HepG2 (cell line): Measurements from ENCODE around the gene SSNA1.

Experiments used
- CEBPB ChIP-seq: IDR thresholded peaks from 2 replicates; pipeline ENCODE4 v1.6.1; 2011; ENCODE audit warnings: low read depth, low read length, improper control_type of control experiment, borderline replicate concordance
- CTCF ChIP-seq: sonication (generic); formaldehyde crosslinking; IDR thresholded peaks from 2 replicates; pipeline ENCODE4 v1.5.0; 2020; ENCODE audit warnings: mild to moderate bottlenecking, missing genetic modification reagents, moderate library complexity
- YY1 ChIP-seq: IDR thresholded peaks from 2 replicates; pipeline ENCODE4 v1.6.1; 2011; ENCODE audit warnings: low read length, low read depth, moderate library complexity, mild to moderate bottlenecking; ENCODE audit not compliant: insufficient read depth, insufficient replicate concordance
- ZNF460 ChIP-seq: sonication (generic); formaldehyde crosslinking; IDR thresholded peaks from 2 replicates; pipeline ENCODE4 v1.5.1; 2020; ENCODE audit warnings: missing genetic modification reagents, mild to moderate bottlenecking, borderline replicate concordance
- TF ChIP-seq, protein P1 (sequence below), 2 experiments: IDR thresholded peaks; 2 replicates each; pipeline ENCODE4 v1.6.1; 2011 to 2012; ENCODE audit warnings: low read length in 2 of 2, borderline replicate concordance in 1 of 2, low read depth in 1 of 2, mild to moderate bottlenecking in 1 of 2, moderate library complexity in 1 of 2
- TF ChIP-seq, protein P2 (sequence below): sonication (generic); formaldehyde crosslinking; IDR thresholded peaks from 2 replicates; pipeline ENCODE4 v1.8.0; 2023; ENCODE audit warnings: mild to moderate bottlenecking, missing genetic modification reagents

DNA sequence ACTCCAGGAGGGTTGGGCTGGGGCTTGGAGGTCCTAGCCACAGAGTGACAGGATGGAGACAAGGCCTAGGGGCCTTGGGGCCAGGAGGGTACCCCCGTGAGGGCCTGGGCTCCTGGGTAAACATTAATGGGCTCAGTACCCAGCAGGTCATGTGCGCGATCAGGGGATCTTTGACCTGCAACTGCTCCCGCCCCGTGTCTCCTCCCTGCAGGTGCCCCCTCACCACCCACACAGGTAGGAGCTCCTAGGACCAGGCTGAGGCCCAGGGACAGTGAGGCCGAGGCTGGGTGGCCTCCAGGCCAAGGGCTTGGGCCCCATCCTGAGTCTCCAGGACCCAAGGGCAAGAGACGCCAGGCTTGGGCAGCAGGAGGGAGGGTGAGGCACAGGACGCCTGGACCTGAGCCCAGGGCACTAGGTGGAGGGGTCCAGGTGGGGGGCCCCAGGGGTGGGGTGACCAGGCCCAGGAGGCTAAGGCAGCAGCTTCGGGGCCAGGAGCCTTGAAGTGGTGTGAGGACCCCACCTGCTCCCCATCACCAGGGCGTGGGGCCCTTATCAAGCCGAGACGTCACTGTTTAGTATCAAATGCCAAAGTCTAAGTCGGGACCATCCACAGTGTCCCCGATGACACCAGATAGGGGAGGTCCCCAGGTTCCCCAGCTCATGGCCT, 42.4 kb downstream of the SSNA1 start, which contains the start of gene SLC34A3:
- no peak for TF ChIP-seq CTCF
- TF ChIP-seq YY1, result no peak
- TF ChIP-seq CEBPB, result no peak
- TF ChIP-seq ZNF460, result no peak
- TF ChIP-seq, protein P1, sequence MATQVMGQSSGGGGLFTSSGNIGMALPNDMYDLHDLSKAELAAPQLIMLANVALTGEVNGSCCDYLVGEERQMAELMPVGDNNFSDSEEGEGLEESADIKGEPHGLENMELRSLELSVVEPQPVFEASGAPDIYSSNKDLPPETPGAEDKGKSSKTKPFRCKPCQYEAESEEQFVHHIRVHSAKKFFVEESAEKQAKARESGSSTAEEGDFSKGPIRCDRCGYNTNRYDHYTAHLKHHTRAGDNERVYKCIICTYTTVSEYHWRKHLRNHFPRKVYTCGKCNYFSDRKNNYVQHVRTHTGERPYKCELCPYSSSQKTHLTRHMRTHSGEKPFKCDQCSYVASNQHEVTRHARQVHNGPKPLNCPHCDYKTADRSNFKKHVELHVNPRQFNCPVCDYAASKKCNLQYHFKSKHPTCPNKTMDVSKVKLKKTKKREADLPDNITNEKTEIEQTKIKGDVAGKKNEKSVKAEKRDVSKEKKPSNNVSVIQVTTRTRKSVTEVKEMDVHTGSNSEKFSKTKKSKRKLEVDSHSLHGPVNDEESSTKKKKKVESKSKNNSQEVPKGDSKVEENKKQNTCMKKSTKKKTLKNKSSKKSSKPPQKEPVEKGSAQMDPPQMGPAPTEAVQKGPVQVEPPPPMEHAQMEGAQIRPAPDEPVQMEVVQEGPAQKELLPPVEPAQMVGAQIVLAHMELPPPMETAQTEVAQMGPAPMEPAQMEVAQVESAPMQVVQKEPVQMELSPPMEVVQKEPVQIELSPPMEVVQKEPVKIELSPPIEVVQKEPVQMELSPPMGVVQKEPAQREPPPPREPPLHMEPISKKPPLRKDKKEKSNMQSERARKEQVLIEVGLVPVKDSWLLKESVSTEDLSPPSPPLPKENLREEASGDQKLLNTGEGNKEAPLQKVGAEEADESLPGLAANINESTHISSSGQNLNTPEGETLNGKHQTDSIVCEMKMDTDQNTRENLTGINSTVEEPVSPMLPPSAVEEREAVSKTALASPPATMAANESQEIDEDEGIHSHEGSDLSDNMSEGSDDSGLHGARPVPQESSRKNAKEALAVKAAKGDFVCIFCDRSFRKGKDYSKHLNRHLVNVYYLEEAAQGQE (IDR thresholded peaks at IDR 0.05; ENCODE audit: borderline replicate concordance in 1 of 2, low read depth in 1 of 2, low read length in 2 of 2), result no peak
- TF ChIP-seq, protein P2, sequence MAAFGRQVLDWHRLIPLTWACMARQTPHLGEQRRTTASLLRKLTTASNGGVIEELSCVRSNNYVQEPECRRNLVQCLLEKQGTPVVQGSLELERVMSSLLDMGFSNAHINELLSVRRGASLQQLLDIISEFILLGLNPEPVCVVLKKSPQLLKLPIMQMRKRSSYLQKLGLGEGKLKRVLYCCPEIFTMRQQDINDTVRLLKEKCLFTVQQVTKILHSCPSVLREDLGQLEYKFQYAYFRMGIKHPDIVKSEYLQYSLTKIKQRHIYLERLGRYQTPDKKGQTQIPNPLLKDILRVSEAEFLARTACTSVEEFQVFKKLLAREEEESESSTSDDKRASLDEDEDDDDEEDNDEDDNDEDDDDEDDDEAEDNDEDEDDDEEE, result no peak
